GM23338 (cell line): ENCODE measurements around the gene BPIFB1. TPM values are rescaled to one million over a fixed set of nuclear protein-coding genes. Genes with fewer than 3 reads are reported as not detected.

Experiments used
- ATAC-seq: fragments of 200-7000 bp; cut with Tn5 transposase; 3 replicates; pipeline ENCODE4 v1.9.1; 2020
- DNase-seq: peaks from one replicate; pipeline ENCODE4 v3.0.0-alpha.2; 2015; ENCODE audit warnings: low spot score
- H2AFZ ChIP-seq: fragments of 200-600 bp; sonication (generic); 2 replicates; pipeline ENCODE4 v1.8.0; 2016; ENCODE audit warnings: antibody characterized with exemption, mild to moderate bottlenecking, moderate library complexity
- H3F3A ChIP-seq: fragments of 200-600 bp; sonication (generic); replicated peaks from 2 replicates; pipeline ENCODE4 v1.8.0; 2017; ENCODE audit warnings: antibody characterized with exemption, mixed run types, low read depth
- H3K27ac ChIP-seq: fragments of 200-600 bp; sonication (generic); 2 replicates; pipeline ENCODE4 v1.6.1; 2016; ENCODE audit warnings: low read depth
- H3K27me3 ChIP-seq: fragments of 200-600 bp; sonication (generic); 2 replicates; pipeline ENCODE4 v1.8.0; 2016; ENCODE audit warnings: mild to moderate bottlenecking, mixed run types, moderate library complexity; ENCODE audit not compliant: insufficient read depth
- H3K36me3 ChIP-seq: fragments of 200-600 bp; sonication (generic); 2 replicates; pipeline ENCODE4 v1.8.0; 2016; ENCODE audit warnings: mild to moderate bottlenecking; ENCODE audit not compliant: insufficient read depth
- H3K4me1 ChIP-seq: fragments of 200-600 bp; sonication (generic); 2 replicates; pipeline ENCODE4 v1.8.0; 2016; ENCODE audit warnings: mild to moderate bottlenecking, moderate library complexity; ENCODE audit not compliant: insufficient read depth
- H3K4me2 ChIP-seq: fragments of 200-600 bp; sonication (generic); 2 replicates; pipeline ENCODE4 v1.7.1; 2017; ENCODE audit warnings: mixed run types
- H3K4me3 ChIP-seq: fragments of 200-600 bp; sonication (generic); 2 replicates; pipeline ENCODE4 v1.6.1; 2016; ENCODE audit warnings: mixed run types
- H3K79me2 ChIP-seq: fragments of 200-600 bp; sonication (generic); replicated peaks from 2 replicates; pipeline ENCODE4 v1.8.0; 2017; ENCODE audit warnings: mild to moderate bottlenecking; ENCODE audit not compliant: insufficient read depth
- H3K9me2 ChIP-seq: fragments of 200-600 bp; sonication (generic); 2 replicates; pipeline ENCODE4 v1.8.0; 2017; ENCODE audit not compliant: insufficient read depth
- H4K20me1 ChIP-seq: fragments of 200-600 bp; sonication (generic); replicated peaks from 2 replicates; pipeline ENCODE4 v1.8.0; 2017; ENCODE audit warnings: mild to moderate bottlenecking; ENCODE audit not compliant: insufficient read depth
- H3K27ac Mint-ChIP-seq: 2 replicates; pipeline ENCODE4 v1.8.0; 2020; ENCODE audit warnings: inconsistent platforms, mild to moderate bottlenecking, moderate library complexity, mixed read lengths
- H3K27me3 Mint-ChIP-seq: 3 replicates; pipeline ENCODE4 v1.8.0; 2022; ENCODE audit warnings: low read depth, mild to moderate bottlenecking, moderate library complexity, mixed read lengths, inconsistent platforms; ENCODE audit not compliant: insufficient read depth, poor library complexity
- H3K36me3 Mint-ChIP-seq: 3 replicates; pipeline ENCODE4 v1.8.0; 2021; ENCODE audit warnings: low read depth, mild to moderate bottlenecking, inconsistent platforms, moderate library complexity, mixed read lengths
- H3K4me1 Mint-ChIP-seq: 3 replicates; pipeline ENCODE4 v1.8.0; 2020; ENCODE audit warnings: mild to moderate bottlenecking, inconsistent platforms, mixed read lengths
- H3K4me3 Mint-ChIP-seq: 3 replicates; pipeline ENCODE4 v1.8.0; 2021; ENCODE audit warnings: moderate library complexity, mild to moderate bottlenecking, inconsistent platforms, mixed read lengths
- H3K9me3 Mint-ChIP-seq: 3 replicates; pipeline ENCODE4 v1.8.0; 2020; ENCODE audit warnings: moderate library complexity, mild to moderate bottlenecking, inconsistent platforms, mixed read lengths
- CREB1 ChIP-seq: fragments of 250-450 bp; sonication (Bioruptor Pico); IDR thresholded peaks from 2 replicates; pipeline ENCODE4 v1.5.0; 2020; ENCODE audit warnings: low read depth, mild to moderate bottlenecking, moderate library complexity
- CTCF ChIP-seq, 2 experiments: fragments of 200-600 bp in 1 of 2; sonication (generic) in 1 of 2; conservative IDR thresholded peaks; 2 replicates each; pipeline versions ENCODE4 v1.5.1 to v1.6.1; 2016 to 2017; ENCODE audit warnings: antibody characterized with exemption in 2 of 2, low read depth in 2 of 2, mild to moderate bottlenecking in 2 of 2, moderate library complexity in 1 of 2
- ETS1 ChIP-seq: IDR thresholded peaks from 2 replicates; pipeline ENCODE4 v1.6.1; 2016; ENCODE audit warnings: antibody characterized with exemption
- EZH2 ChIP-seq: fragments of 200-600 bp; sonication (generic); IDR thresholded peaks from one replicate; pipeline ENCODE4 v1.8.0; 2017; ENCODE audit warnings: antibody characterized with exemption, mild to moderate bottlenecking, low read depth; ENCODE audit not compliant: unreplicated experiment
- EZH2phosphoT487 ChIP-seq: fragments of 200-600 bp; sonication (generic); IDR thresholded peaks from one replicate; pipeline ENCODE4 v1.8.1; 2018; ENCODE audit warnings: antibody characterized with exemption; ENCODE audit not compliant: unreplicated experiment
- JUNB ChIP-seq: IDR thresholded peaks from one replicate; pipeline ENCODE4 v1.6.1; 2016; ENCODE audit warnings: antibody characterized with exemption; ENCODE audit not compliant: unreplicated experiment
- NANOG ChIP-seq: IDR thresholded peaks from 2 replicates; pipeline ENCODE4 v1.6.1; 2016; ENCODE audit warnings: antibody characterized with exemption, borderline replicate concordance
- POLR2AphosphoS5 ChIP-seq: IDR thresholded peaks from 2 replicates; pipeline ENCODE4 v1.6.1; 2016; ENCODE audit warnings: antibody characterized with exemption, low read depth
- REST ChIP-seq: IDR thresholded peaks from one replicate; pipeline ENCODE4 v1.6.1; 2018; ENCODE audit warnings: antibody characterized with exemption; ENCODE audit not compliant: unreplicated experiment
- STAT1 ChIP-seq: IDR thresholded peaks from one replicate; pipeline ENCODE4 v1.6.1; 2016; ENCODE audit warnings: antibody characterized with exemption; ENCODE audit not compliant: unreplicated experiment
- ZNF114 ChIP-seq: fragments of 250-450 bp; sonication (Bioruptor Pico); IDR thresholded peaks from 2 replicates; pipeline ENCODE4 v1.5.0; 2020; ENCODE audit warnings: mild to moderate bottlenecking, moderate library complexity
- ZNF331 ChIP-seq: fragments of 250-450 bp; sonication (Bioruptor Pico); IDR thresholded peaks from 2 replicates; pipeline ENCODE4 v1.5.0; 2020; ENCODE audit warnings: low read depth, mild to moderate bottlenecking, moderate library complexity
- polyA plus RNA-seq: library from polyadenylated mRNA; unstranded; fragments of >200 nt; fragmentation: Nextera tagmentation; extraction: Ambion mirVana; gene quantifications from 2 replicates; pipeline ENCODE4 v1.2.1, GENCODE V29; 2016
- total RNA-seq: library from RNA; depleted of rRNA; stranded (reverse); fragments of >200 nt; shearing (Covaris generic); gene quantifications from 2 replicates; pipeline ENCODE4 v1.2.3, GENCODE V29; 2014

BPIFB1 gene
- total and polyA plus RNA-seq, 2 experiments from 2014 or later = not detected

- Mint-ChIP-seq H3K36me3 (no peaks in the 10 kb centered on the region), H3K27me3 (peaks cover 9% of the 10 kb centered on the region), H3K9me3 (no peaks in the 10 kb centered on the region; the same call in 2 of the 3 replicates), H3K4me3 (no peak overlapping the region), H3K4me1 (no peaks in the 10 kb centered on the region), H3K27ac (no peak overlapping the region)
- no peaks in the 10 kb centered on the region for H3K79me2 ChIP-seq
- TF ChIP-seq EZH2 (no peak), ZNF114 (no peak), ETS1 (no peak), ZNF331 (CRISPR knock-in tag) (no peak), NANOG (no peak), CTCF (conservative IDR thresholded peaks at IDR 0.05; ENCODE audit: low read depth in 2 of 2) (no peak), REST (no peak), STAT1 (no peak)
- no peaks in the 10 kb centered on the region for H3K36me3 ChIP-seq
- ATAC-seq (no peak), DNase-seq (no peak)
- no peak overlapping the region for H3K27ac ChIP-seq
- no peaks in the 10 kb centered on the region for H3F3A ChIP-seq
- no peak overlapping the region for H3K4me3 ChIP-seq
- no peaks in the 10 kb centered on the region for H3K27me3 ChIP-seq
- no peaks in the 10 kb centered on the region for H3K9me2 ChIP-seq
- H3K4me1 ChIP-seq = no peaks in the 10 kb centered on the region
- no peak overlapping the region for H2AFZ ChIP-seq
- no peaks in the 10 kb centered on the region for H4K20me1 ChIP-seq
- no peak overlapping the region for H3K4me2 ChIP-seq
These were observed 39.4 kb downstream of the BPIFB1 start for GRCh38 chr20:33322456-33322855.

- Mint-ChIP-seq H3K27ac (no peak overlapping the region), H3K36me3 (no peaks in the 10 kb centered on the region), H3K4me3 (no peak overlapping the region), H3K9me3 (no peaks in the 10 kb centered on the region; the same call in 2 of the 3 replicates), H3K27me3 (peaks cover 9% of the 10 kb centered on the region), H3K4me1 (no peaks in the 10 kb centered on the region)
- Histone ChIP-seq H3F3A (no peaks in the 10 kb centered on the region), H3K4me3 (no peak overlapping the region), H2AFZ (no peak overlapping the region), H3K79me2 (no peaks in the 10 kb centered on the region), H3K4me2 (no peak overlapping the region), H3K36me3 (no peaks in the 10 kb centered on the region), H3K27me3 (no peaks in the 10 kb centered on the region), H3K4me1 (no peaks in the 10 kb centered on the region), H3K9me2 (no peaks in the 10 kb centered on the region), H4K20me1 (no peaks in the 10 kb centered on the region), H3K27ac (no peak overlapping the region)
- no peak for DNase-seq
- no peak for ATAC-seq
- TF ChIP-seq EZH2 (no peak), CTCF (conservative IDR thresholded peaks at IDR 0.05; ENCODE audit: low read depth in 2 of 2) (no peak), POLR2AphosphoS5 (no peak), EZH2phosphoT487 (no peak), NANOG (no peak), JUNB (no peak), CREB1 (no peak), STAT1 (no peak), ZNF114 (no peak), ETS1 (no peak), ZNF331 (CRISPR knock-in tag) (no peak)
These were observed 40.2 kb downstream of the BPIFB1 start for GRCh38 chr20:33323236-33323635.
